ENCODE data around the gene PSTK. TPM values are rescaled to one million over a fixed set of nuclear protein-coding genes. Genes with fewer than 3 reads are reported as not detected.
A peak's percentile ranks its signal among the peaks of the same experiment; 100 is the strongest.

PSTK gene
- total and polyA plus RNA-seq, 9 of the 15 experiments (the other 6 are each of a cell fraction or from before 2014, with no cell fraction given) = 13.2 to 49.7 (median 18.9) TPM

DNA sequence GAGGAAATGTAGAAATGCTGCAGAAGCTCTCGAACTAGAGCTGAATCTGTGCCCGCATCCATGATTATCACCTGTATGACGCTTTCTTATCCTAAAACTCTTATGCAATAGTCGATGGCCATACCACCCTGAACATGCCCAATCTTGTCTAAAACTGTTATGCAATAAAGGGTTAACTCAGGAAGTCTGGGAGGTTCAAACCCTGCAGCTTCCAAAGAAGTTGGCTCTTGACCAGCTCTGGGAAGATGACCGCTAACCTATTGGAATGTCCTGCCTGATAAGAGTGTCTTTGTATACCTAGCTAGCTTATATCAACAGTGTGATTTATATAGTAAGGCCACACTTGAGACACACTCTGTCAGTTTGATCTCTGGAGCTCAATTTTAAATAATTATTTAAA lies 22.7 kb upstream of the PSTK start:
- FAIRE-seq = no peak
- Histone ChIP-seq H3K27me3 (ENCODE audit: control insufficient read depth in 2 of 2, insufficient read depth in 2 of 2, low read length in 2 of 2) (no peaks in the 10 kb centered on the region), H3K9me3 (replicated peaks; ENCODE audit: control insufficient read depth, insufficient read depth, low read depth, low read length) (no peaks in the 10 kb centered on the region; the same call in 1 of the 2 replicates), H3K4me1 (replicated peaks in 1 of 2; ENCODE audit: control insufficient read depth in 2 of 2, insufficient read depth in 2 of 2, low read length in 2 of 2) (peaks cover 4 to 11% of the 10 kb centered on the region in 2 experiments; a peak in 3 of 5 replicates), H3K9ac (ENCODE audit: insufficient read depth in 1 of 2, low read depth in 2 of 2, low read length in 2 of 2) (no peak overlapping the region), H3K9me1 (ENCODE audit: control insufficient read depth, insufficient read depth, low read length) (no peaks in the 10 kb centered on the region), H3K4me2 (ENCODE audit: insufficient read depth, low read length) (no peak overlapping the region), H3K4me3 (no peak overlapping the region), H2AFZ (ENCODE audit: low read depth, low read length) (no peak overlapping the region), H3K27ac (ENCODE audit: extremely low read depth, low read depth, low read length) (no peak overlapping the region), H3K79me2 (ENCODE audit: control insufficient read depth, insufficient read depth, low read length) (peaks cover 37% of the 10 kb centered on the region), H4K20me1 (replicated peaks; ENCODE audit: control insufficient read depth, insufficient read depth, low read length) (no peaks in the 10 kb centered on the region), H3K36me3 (ENCODE audit: control insufficient read depth, insufficient read depth, low read length) (no peaks in the 10 kb centered on the region)
- ChIA-PET POLR2A (no interaction called here), CTCF (ENCODE audit: low intra/inter-chr PET ratio) (no interaction called here)
- TF ChIP-seq FOXM1 (IDR thresholded peaks at IDR 0.05; ENCODE audit: low read depth) (no peak), FOXM1 (CRISPR knock-in tag; IDR thresholded peaks at IDR 0.05; ENCODE audit: low read depth) (no peak), ZFPM2 (CRISPR knock-in tag; IDR thresholded peaks at IDR 0.05) (no peak), CEBPG (CRISPR knock-in tag; IDR thresholded peaks at IDR 0.05) (no peak), CEBPG (tag; conservative IDR thresholded peaks at IDR 0.05 in 1 of 2, IDR thresholded peaks at IDR 0.05 in 1 of 2) (0 out of 4 replicates have a peak, but pooled peaks of 1 of the 2 experiments have one; percentile 28), ZNF197 (CRISPR knock-in tag; IDR thresholded peaks at IDR 0.05; ENCODE audit: low read depth) (no peak)
- TF ChIP-seq, protein P1, sequence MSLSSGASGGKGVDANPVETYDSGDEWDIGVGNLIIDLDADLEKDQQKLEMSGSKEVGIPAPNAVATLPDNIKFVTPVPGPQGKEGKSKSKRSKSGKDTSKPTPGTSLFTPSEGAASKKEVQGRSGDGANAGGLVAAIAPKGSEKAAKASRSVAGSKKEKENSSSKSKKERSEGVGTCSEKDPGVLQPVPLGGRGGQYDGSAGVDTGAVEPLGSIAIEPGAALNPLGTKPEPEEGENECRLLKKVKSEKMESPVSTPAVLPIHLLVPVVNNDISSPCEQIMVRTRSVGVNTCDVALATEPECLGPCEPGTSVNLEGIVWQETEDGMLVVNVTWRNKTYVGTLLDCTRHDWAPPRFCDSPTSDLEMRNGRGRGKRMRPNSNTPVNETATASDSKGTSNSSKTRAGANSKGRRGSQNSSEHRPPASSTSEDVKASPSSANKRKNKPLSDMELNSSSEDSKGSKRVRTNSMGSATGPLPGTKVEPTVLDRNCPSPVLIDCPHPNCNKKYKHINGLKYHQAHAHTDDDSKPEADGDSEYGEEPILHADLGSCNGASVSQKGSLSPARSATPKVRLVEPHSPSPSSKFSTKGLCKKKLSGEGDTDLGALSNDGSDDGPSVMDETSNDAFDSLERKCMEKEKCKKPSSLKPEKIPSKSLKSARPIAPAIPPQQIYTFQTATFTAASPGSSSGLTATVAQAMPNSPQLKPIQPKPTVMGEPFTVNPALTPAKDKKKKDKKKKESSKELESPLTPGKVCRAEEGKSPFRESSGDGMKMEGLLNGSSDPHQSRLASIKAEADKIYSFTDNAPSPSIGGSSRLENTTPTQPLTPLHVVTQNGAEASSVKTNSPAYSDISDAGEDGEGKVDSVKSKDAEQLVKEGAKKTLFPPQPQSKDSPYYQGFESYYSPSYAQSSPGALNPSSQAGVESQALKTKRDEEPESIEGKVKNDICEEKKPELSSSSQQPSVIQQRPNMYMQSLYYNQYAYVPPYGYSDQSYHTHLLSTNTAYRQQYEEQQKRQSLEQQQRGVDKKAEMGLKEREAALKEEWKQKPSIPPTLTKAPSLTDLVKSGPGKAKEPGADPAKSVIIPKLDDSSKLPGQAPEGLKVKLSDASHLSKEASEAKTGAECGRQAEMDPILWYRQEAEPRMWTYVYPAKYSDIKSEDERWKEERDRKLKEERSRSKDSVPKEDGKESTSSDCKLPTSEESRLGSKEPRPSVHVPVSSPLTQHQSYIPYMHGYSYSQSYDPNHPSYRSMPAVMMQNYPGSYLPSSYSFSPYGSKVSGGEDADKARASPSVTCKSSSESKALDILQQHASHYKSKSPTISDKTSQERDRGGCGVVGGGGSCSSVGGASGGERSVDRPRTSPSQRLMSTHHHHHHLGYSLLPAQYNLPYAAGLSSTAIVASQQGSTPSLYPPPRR (CRISPR knock-in tag; IDR thresholded peaks at IDR 0.05; ENCODE audit: borderline replicate concordance) = no peak
- WGBS (ENCODE audit: insufficient coverage, low coverage, missing lambda C conversion rate) = 68% methylated on average over 5 of the region's 5 CpGs
- no peak for ATAC-seq
- no TSS peak for BruUV-seq (replicated peaks)
- in situ Hi-C loops (cut with MboI) = no loop called here
- intact Hi-C loops (cut with micrococcal nuclease) = no loop called here
- no peak for DNase-seq (ENCODE audit: extremely low read depth in 1 of 4, low spot score in 3 of 4)

All from K562 (cell line).